ENCODE results near the gene COQ10B. TPM values are rescaled to one million over a fixed set of nuclear protein-coding genes. Genes with fewer than 3 reads are reported as not detected.
A peak's percentile ranks its signal among the peaks of the same experiment; 100 is the strongest.

The COQ10B gene
- polyA plus RNA-seq, 1 experiment, result 1.7 TPM

DNA sequence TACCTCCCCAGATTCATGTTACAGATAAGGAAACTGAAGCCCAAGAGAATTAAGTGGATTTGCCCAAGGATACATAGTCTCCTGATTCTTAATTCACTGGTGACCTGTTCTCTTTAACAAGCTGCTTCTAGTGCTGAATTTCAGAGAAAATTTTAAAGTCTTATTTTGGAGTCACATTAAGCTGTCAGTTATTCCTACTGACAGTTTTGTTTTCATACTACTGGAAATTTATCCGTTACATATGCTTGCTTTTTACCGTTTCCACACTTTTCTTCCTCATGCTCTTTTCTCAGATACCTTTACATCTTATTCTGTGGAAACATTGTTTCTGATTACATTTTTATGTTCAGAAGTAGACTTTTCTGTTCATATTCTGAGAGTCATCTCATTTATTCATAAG, 63.8 kb downstream of the COQ10B start:
- CTCF ChIA-PET, result no interaction called here
- Histone ChIP-seq H3K27me3 (ENCODE audit: control insufficient read depth, insufficient read depth, low read length) (no peaks in the 10 kb centered on the region), H3K4me3 (ENCODE audit: low read depth, low read length) (peak overlapping the region; percentile 98), H3K36me3 (ENCODE audit: control insufficient read depth, insufficient read depth, low read length) (no peaks in the 10 kb centered on the region)
- TF ChIP-seq, protein P1, sequence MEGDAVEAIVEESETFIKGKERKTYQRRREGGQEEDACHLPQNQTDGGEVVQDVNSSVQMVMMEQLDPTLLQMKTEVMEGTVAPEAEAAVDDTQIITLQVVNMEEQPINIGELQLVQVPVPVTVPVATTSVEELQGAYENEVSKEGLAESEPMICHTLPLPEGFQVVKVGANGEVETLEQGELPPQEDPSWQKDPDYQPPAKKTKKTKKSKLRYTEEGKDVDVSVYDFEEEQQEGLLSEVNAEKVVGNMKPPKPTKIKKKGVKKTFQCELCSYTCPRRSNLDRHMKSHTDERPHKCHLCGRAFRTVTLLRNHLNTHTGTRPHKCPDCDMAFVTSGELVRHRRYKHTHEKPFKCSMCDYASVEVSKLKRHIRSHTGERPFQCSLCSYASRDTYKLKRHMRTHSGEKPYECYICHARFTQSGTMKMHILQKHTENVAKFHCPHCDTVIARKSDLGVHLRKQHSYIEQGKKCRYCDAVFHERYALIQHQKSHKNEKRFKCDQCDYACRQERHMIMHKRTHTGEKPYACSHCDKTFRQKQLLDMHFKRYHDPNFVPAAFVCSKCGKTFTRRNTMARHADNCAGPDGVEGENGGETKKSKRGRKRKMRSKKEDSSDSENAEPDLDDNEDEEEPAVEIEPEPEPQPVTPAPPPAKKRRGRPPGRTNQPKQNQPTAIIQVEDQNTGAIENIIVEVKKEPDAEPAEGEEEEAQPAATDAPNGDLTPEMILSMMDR (IDR thresholded peaks at IDR 0.05; ENCODE audit: insufficient read depth, low read depth, low read length), result no peak
- POLR2A ChIA-PET, result interaction anchor here (1.1 kb wide), 1 partner anchor 17 kb away, joined by 4 read pairs; the partner anchor contains the start of genes HSPD1 and HSPE1
- no peak for DNase-seq (ENCODE audit: low read depth)

Small RNA genes lying within 50 kb of the gene (small RNA-seq; reads per million reads assigned to genes)
- gene RF00394 (ENCODE audit: insufficient read length, low read depth, low replicate concordance) (not detected), gene RNU6-1029P (ENCODE audit: insufficient read length, low read depth, low replicate concordance) (not detected)

Other genes starting within 250 kb of the COQ10B start
- gene ANKRD44, start 142.8 kb upstream of the COQ10B start, polyA plus RNA-seq (2011; rRNA removed), result 7.1 and 12.4 TPM in 2 replicates
- 187 and 398 TPM in 2 replicates for gene SF3B1, start 18.5 kb upstream of the COQ10B start, polyA plus RNA-seq (2011; rRNA removed)
- 85.5 and 157 TPM in 2 replicates for gene HSPD1, start 46.3 kb downstream of the COQ10B start, polyA plus RNA-seq (2011; rRNA removed)
- 22.0 and 57.2 TPM in 2 replicates for gene HSPE1, start 46.8 kb downstream of the COQ10B start, polyA plus RNA-seq (2011; rRNA removed)
- 20.3 and 30.5 TPM in 2 replicates for gene MOB4, start 62.5 kb downstream of the COQ10B start, polyA plus RNA-seq (2011; rRNA removed)
- gene RFTN2, start 222.0 kb downstream of the COQ10B start, polyA plus RNA-seq (2011; rRNA removed), result 0.04 and 0.16 TPM in 2 replicates

Data from BJ (cell line).